Measurements from ENCODE around the gene SBK2.
"Not testable (repeated sequence)": the region's sequence is repeated elsewhere in the genome, so short reads cannot be mapped to it uniquely, and the experiment has no call there.

SBK2 gene

GRCh38 chr19:55536951-55537740 lies at the start of gene SBK2:
Gene SBK2, minus strand, starts transcription at chr19:55537133. Its CDS starts 839 bp downstream, at chr19:55536294.
- Histone ChIP-seq H3K9ac (ENCODE audit: low read depth, low read length) (peak within 1 kb of the TSS; percentile 60), H3K4me1 (ENCODE audit: control insufficient read depth, insufficient read depth, low read length) (peaks cover 2% of the 10 kb centered on the region), H3K4me3 (ENCODE audit: low read depth, low read length) (no peak within 1 kb of the TSS), H3K9me3 (ENCODE audit: control insufficient read depth, insufficient read depth, low read length) (no peaks in the 10 kb centered on the region), H3K36me3 (ENCODE audit: control insufficient read depth, insufficient read depth, low read length) (no peaks in the 10 kb centered on the region), H3K27me3 (ENCODE audit: control insufficient read depth, insufficient read depth, low read length) (no peaks in the 10 kb centered on the region)

DNA sequence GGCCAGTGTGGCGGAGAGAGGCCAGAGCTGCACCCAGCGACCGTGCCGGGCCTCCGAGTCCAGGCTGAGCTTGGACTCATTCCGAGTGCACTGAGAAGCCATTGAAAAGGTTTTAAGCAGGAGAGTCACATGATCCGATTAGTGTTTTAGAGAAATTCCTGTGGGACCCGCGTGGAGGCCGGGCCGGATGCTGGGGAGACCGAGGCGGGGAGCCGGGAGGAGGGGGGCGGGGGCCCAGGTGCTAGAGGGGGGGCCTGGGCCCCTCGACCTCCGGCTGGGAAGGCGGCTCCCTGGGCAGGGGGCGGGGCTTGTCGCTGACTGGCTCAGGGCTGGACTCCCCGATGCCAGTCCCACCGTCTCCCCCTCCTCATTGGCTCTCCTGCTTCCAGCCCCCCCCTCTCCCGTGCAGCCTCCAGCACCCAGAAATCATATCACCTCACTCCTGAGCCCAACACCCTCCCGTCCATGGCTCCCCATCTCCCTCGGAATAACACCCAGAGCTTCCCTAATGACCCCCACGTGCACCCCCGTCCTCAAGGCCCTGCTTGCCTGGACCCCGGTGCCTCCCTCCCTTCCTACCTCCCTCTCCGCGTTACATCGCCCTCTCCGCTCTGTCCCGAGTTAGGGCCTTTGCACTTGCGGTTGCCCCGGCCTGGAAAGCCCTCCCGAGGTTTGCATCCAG lies 48.9 kb upstream of the SBK2 start:
- H3K4me3 ChIP-seq (ENCODE audit: low read depth, low read length), result peak overlapping the region; percentile 79
- H3K36me3 ChIP-seq (ENCODE audit: control insufficient read depth, insufficient read depth, low read length), result no peaks in the 10 kb centered on the region
- no peak overlapping the region for H3K9ac ChIP-seq (ENCODE audit: low read depth, low read length)
- H3K27me3 ChIP-seq (ENCODE audit: control insufficient read depth, insufficient read depth, low read length), result no peaks in the 10 kb centered on the region
- no peaks in the 10 kb centered on the region for H3K9me3 ChIP-seq (ENCODE audit: control insufficient read depth, insufficient read depth, low read length)
- H3K4me1 ChIP-seq (ENCODE audit: control insufficient read depth, insufficient read depth, low read length), result peaks cover 5% of the 10 kb centered on the region

- Histone ChIP-seq H3K27me3 (ENCODE audit: control insufficient read depth, insufficient read depth, low read length) (no peaks in the 10 kb centered on the region), H3K4me3 (ENCODE audit: low read depth, low read length) (no peak overlapping the region), H3K9ac (ENCODE audit: low read depth, low read length) (no peak overlapping the region)
These were observed 47.9 kb upstream of the SBK2 start for GRCh38 chr19:55584871-55585270.

DNA sequence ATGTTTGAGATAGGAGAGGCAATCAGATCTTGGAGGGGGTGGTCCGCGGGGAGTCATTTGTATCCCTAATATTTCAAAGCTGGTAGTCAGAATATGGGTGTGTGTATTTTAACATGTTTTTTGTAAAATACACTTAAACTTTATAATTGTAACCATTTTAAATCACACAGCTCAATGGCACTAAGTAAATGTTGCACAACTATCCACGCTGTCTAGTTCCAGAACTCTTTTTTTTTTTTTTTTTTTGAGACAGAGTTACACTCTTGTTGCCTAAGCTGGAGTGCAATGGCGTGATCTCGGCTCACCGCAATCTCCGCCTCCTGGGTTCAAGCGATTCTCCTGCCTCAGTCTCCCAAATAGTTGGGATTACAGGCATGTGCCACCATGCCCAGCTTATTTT lies 47.0 kb upstream of the SBK2 start:
- H3K9me3 ChIP-seq (ENCODE audit: control insufficient read depth, insufficient read depth, low read length); H3K4me3 ChIP-seq (ENCODE audit: low read depth, low read length); H3K4me1 ChIP-seq (ENCODE audit: control insufficient read depth, insufficient read depth, low read length); H3K36me3 ChIP-seq (ENCODE audit: control insufficient read depth, insufficient read depth, low read length); H3K27me3 ChIP-seq (ENCODE audit: control insufficient read depth, insufficient read depth, low read length); H3K9ac ChIP-seq (ENCODE audit: low read depth, low read length): not testable (repeated sequence)

More at GRCh38 chr19:55584871-55585270, 47.9 kb upstream of the SBK2 start:
- Histone ChIP-seq H3K4me1 (ENCODE audit: control insufficient read depth, insufficient read depth, low read length) (peaks cover 5% of the 10 kb centered on the region), H3K36me3 (ENCODE audit: control insufficient read depth, insufficient read depth, low read length) (no peaks in the 10 kb centered on the region), H3K9me3 (ENCODE audit: control insufficient read depth, insufficient read depth, low read length) (no peaks in the 10 kb centered on the region)

DNA sequence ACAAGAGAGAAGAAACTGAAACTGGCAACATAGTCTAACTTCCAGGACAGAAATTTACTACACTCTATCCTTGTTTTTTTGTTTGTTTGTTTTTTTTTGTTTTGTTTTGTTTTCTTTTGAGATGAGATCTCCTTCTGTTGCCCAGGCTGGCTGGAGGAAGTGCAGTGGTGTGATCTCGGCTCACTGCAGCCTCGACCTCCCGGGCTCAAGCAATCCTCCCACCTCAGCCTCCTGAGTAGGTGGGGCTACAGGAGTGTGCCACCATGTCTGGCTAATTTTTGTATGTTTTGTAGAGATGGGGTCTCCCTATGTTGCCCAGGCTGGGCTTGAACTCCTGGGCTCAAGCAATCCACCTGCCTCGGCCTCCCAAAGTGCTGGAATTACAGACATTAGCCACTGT lies 45.4 kb upstream of the SBK2 start:
- H3K27me3 ChIP-seq (ENCODE audit: control insufficient read depth, insufficient read depth, low read length); H3K9me3 ChIP-seq (ENCODE audit: control insufficient read depth, insufficient read depth, low read length); H3K4me3 ChIP-seq (ENCODE audit: low read depth, low read length); H3K9ac ChIP-seq (ENCODE audit: low read depth, low read length); H3K4me1 ChIP-seq (ENCODE audit: control insufficient read depth, insufficient read depth, low read length): not testable (repeated sequence)
- H3K36me3 ChIP-seq (ENCODE audit: control insufficient read depth, insufficient read depth, low read length), result peaks cover 11% of the 10 kb centered on the region

GRCh38 chr19:55581823-55582223 lies 44.9 kb upstream of the SBK2 start:
- Histone ChIP-seq H3K4me3 (ENCODE audit: low read depth, low read length) (no peak overlapping the region), H3K4me1 (ENCODE audit: control insufficient read depth, insufficient read depth, low read length) (peaks cover 7% of the 10 kb centered on the region), H3K36me3 (ENCODE audit: control insufficient read depth, insufficient read depth, low read length) (peaks cover 16% of the 10 kb centered on the region), H3K27me3 (ENCODE audit: control insufficient read depth, insufficient read depth, low read length) (no peaks in the 10 kb centered on the region), H3K9ac (ENCODE audit: low read depth, low read length) (no peak overlapping the region), H3K9me3 (ENCODE audit: control insufficient read depth, insufficient read depth, low read length) (no peaks in the 10 kb centered on the region)

GRCh38 chr19:55581145-55581822 lies 44.4 kb upstream of the SBK2 start:
- H3K27me3 ChIP-seq (ENCODE audit: control insufficient read depth, insufficient read depth, low read length), result no peaks in the 10 kb centered on the region
- peaks cover 5% of the 10 kb centered on the region for H3K4me1 ChIP-seq (ENCODE audit: control insufficient read depth, insufficient read depth, low read length)
- H3K36me3 ChIP-seq (ENCODE audit: control insufficient read depth, insufficient read depth, low read length), result peaks cover 17% of the 10 kb centered on the region
- no peaks in the 10 kb centered on the region for H3K9me3 ChIP-seq (ENCODE audit: control insufficient read depth, insufficient read depth, low read length)
- peak overlapping the region; percentile 64 for H3K4me3 ChIP-seq (ENCODE audit: low read depth, low read length)
- H3K9ac ChIP-seq (ENCODE audit: low read depth, low read length), result no peak overlapping the region

DNA sequence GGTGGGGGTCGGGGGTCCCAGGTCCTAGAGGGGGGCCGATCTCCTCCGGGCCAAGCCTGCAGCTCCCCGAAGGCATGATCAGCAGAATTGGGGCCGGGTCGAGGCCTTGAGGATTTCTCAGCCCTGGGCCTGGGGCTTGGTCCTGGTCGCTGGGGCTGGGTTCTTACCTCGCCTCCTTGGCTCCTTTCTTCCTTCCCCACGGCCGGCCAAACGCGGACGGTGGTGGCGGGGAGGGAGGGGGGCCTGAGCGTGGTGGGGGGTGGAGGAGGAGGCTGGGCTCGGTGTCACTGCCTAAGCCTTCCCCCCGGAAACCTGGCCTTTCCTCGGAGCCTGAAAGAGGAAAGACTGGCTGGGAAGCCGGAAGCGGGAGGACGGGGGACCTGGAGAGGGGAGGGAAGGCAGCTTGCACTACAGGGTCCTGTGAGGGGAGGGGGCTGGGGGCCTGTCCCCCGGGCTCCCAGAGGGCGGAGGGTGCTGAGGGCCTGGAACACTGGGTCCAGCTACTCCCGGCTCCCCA lies 43.8 kb upstream of the SBK2 start, which contains the start of gene ZNF579:
ZNF579 (minus strand) TSS at position 221 of the 517 bp plus-strand sequence. CDS start 1,209 bp downstream, outside the sequence.
- H3K4me1 ChIP-seq (ENCODE audit: control insufficient read depth, insufficient read depth, low read length), result peaks cover 5% of the 10 kb centered on the region
- H3K4me3 ChIP-seq (ENCODE audit: low read depth, low read length), result peak within 1 kb of the TSS; percentile 86
- peaks cover 21% of the 10 kb centered on the region for H3K36me3 ChIP-seq (ENCODE audit: control insufficient read depth, insufficient read depth, low read length)
- no peaks in the 10 kb centered on the region for H3K27me3 ChIP-seq (ENCODE audit: control insufficient read depth, insufficient read depth, low read length)
- H3K9me3 ChIP-seq (ENCODE audit: control insufficient read depth, insufficient read depth, low read length), result no peaks in the 10 kb centered on the region
- H3K9ac ChIP-seq (ENCODE audit: low read depth, low read length), result peak within 1 kb of the TSS; percentile 79

- no peaks in the 10 kb centered on the region for H3K9me3 ChIP-seq (ENCODE audit: control insufficient read depth, insufficient read depth, low read length)
- no peaks in the 10 kb centered on the region for H3K27me3 ChIP-seq (ENCODE audit: control insufficient read depth, insufficient read depth, low read length)
- peaks cover 5% of the 10 kb centered on the region for H3K4me1 ChIP-seq (ENCODE audit: control insufficient read depth, insufficient read depth, low read length)
- peak overlapping the region; percentile 86 for H3K4me3 ChIP-seq (ENCODE audit: low read depth, low read length)
- peaks cover 21% of the 10 kb centered on the region for H3K36me3 ChIP-seq (ENCODE audit: control insufficient read depth, insufficient read depth, low read length)
- H3K9ac ChIP-seq (ENCODE audit: low read depth, low read length), result peak overlapping the region; percentile 79
These were observed 43.1 kb upstream of the SBK2 start for GRCh38 chr19:55579766-55580621.

DNA sequence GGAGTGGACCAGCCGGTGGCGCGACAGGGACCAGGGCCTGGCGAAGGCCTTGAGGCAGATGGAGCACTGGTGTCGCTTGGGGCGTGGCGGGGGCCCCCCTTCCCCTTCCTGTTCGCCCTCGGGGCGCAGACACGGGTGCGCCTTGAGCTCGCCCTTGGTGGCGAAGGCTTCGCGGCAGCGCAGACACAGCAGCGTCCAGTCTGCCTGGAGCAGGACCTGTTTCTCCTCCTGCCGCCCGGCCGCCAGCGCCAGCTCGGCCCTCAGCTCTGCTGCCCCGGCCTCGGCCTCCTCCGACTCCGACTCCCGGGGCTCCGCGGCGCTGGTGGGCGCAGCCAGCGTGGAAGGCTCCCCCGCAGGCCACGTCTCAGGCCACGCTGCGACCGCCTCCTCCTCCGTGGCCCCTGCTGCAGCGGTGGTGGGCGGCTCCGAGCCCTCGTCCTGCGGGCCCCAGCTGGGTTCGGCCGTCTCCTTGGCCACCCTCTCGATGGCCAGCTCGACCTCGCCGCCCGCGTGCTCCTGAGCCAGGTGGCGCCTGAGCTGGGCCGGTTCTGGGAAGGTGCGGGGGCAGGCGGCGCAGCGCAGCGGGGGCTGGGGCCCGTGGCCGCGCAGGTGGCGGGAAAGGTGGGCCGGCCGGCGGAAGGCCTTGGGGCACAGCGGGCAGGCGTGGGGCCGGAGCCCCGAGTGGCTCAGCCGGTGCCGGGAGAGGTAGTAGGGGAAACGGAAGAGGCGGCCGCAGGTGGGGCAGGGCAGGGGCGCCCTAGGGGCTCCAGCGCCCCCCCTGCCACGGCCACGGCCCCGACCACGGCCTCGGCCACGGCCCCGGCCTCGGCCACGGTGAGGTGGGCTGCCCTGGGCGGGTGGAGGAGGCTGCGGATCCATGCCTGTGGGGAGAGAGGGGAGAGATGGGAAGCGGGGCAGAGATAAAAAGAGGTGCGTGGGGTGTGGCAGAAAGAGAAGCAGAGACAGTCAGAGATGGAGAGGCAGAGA lies 42.1 kb upstream of the SBK2 start:
- H3K36me3 ChIP-seq (ENCODE audit: control insufficient read depth, insufficient read depth, low read length), result peaks cover 21% of the 10 kb centered on the region
- H3K9ac ChIP-seq (ENCODE audit: low read depth, low read length), result peak overlapping the region; percentile 79
- H3K4me1 ChIP-seq (ENCODE audit: control insufficient read depth, insufficient read depth, low read length), result peaks cover 5% of the 10 kb centered on the region
- H3K27me3 ChIP-seq (ENCODE audit: control insufficient read depth, insufficient read depth, low read length), result no peaks in the 10 kb centered on the region
- peak overlapping the region; percentile 86 for H3K4me3 ChIP-seq (ENCODE audit: low read depth, low read length)
- no peaks in the 10 kb centered on the region for H3K9me3 ChIP-seq (ENCODE audit: control insufficient read depth, insufficient read depth, low read length)

Data from iPS-15b (cell line).